ENCODE results near the gene BANF2.

The BANF2 gene

DNA sequence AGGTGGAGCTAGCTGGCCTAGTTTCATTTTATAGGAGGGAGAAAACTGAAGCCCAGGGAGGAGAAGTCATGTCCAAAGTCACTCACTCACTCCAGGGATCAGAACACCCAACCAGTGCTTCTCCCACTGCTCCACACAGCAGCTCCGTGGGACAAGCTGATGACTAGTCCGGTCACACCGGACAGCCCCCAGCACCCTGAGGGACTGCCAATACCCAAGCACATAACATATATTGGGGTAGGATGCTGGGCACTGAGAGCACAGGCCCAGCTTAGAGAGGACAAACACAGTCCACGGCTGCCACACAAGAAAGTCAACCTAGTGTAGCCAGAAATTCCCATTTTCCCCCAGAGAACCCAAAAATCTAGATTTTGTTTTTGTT, 23.4 kb upstream of the BANF2 start:
- TF ChIP-seq ISL1 (CRISPR knock-in tag; IDR thresholded peaks at IDR 0.05) (no peak), CREB5 (CRISPR knock-in tag; IDR thresholded peaks at IDR 0.05; ENCODE audit: low read depth) (no peak), ZFP3 (CRISPR knock-in tag; IDR thresholded peaks at IDR 0.05) (no peak), ZNF70 (CRISPR knock-in tag; IDR thresholded peaks at IDR 0.05) (no peak), POU6F1 (CRISPR knock-in tag; IDR thresholded peaks at IDR 0.05; ENCODE audit: borderline replicate concordance, low read depth) (no peak)
- TF ChIP-seq, protein P1, sequence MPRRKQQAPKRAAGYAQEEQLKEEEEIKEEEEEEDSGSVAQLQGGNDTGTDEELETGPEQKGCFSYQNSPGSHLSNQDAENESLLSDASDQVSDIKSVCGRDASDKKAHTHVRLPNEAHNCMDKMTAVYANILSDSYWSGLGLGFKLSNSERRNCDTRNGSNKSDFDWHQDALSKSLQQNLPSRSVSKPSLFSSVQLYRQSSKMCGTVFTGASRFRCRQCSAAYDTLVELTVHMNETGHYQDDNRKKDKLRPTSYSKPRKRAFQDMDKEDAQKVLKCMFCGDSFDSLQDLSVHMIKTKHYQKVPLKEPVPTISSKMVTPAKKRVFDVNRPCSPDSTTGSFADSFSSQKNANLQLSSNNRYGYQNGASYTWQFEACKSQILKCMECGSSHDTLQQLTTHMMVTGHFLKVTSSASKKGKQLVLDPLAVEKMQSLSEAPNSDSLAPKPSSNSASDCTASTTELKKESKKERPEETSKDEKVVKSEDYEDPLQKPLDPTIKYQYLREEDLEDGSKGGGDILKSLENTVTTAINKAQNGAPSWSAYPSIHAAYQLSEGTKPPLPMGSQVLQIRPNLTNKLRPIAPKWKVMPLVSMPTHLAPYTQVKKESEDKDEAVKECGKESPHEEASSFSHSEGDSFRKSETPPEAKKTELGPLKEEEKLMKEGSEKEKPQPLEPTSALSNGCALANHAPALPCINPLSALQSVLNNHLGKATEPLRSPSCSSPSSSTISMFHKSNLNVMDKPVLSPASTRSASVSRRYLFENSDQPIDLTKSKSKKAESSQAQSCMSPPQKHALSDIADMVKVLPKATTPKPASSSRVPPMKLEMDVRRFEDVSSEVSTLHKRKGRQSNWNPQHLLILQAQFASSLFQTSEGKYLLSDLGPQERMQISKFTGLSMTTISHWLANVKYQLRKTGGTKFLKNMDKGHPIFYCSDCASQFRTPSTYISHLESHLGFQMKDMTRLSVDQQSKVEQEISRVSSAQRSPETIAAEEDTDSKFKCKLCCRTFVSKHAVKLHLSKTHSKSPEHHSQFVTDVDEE (CRISPR knock-in tag; IDR thresholded peaks at IDR 0.05): no peak
- TF ChIP-seq, protein P2, sequence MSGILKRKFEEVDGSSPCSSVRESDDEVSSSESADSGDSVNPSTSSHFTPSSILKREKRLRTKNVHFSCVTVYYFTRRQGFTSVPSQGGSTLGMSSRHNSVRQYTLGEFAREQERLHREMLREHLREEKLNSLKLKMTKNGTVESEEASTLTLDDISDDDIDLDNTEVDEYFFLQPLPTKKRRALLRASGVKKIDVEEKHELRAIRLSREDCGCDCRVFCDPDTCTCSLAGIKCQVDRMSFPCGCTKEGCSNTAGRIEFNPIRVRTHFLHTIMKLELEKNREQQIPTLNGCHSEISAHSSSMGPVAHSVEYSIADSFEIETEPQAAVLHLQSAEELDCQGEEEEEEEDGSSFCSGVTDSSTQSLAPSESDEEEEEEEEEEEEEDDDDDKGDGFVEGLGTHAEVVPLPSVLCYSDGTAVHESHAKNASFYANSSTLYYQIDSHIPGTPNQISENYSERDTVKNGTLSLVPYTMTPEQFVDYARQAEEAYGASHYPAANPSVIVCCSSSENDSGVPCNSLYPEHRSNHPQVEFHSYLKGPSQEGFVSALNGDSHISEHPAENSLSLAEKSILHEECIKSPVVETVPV (CRISPR knock-in tag; IDR thresholded peaks at IDR 0.05): no peak
- ATAC-seq: no peak

- TF ChIP-seq PPARA (CRISPR knock-in tag; IDR thresholded peaks at IDR 0.05; ENCODE audit: borderline replicate concordance) (no peak), RARB (CRISPR knock-in tag; IDR thresholded peaks at IDR 0.05) (no peak), TCF4 (CRISPR knock-in tag; IDR thresholded peaks at IDR 0.05; ENCODE audit: borderline replicate concordance) (no peak), ZFP30 (CRISPR knock-in tag; IDR thresholded peaks at IDR 0.05) (no peak), ZFP3 (CRISPR knock-in tag; IDR thresholded peaks at IDR 0.05) (no peak), POU6F1 (CRISPR knock-in tag; IDR thresholded peaks at IDR 0.05; ENCODE audit: borderline replicate concordance, low read depth) (no peak), GLIS3 (CRISPR knock-in tag; IDR thresholded peaks at IDR 0.05) (no peak)
- TF ChIP-seq, protein P2 (CRISPR knock-in tag; IDR thresholded peaks at IDR 0.05): no peak
- TF ChIP-seq, protein P3, sequence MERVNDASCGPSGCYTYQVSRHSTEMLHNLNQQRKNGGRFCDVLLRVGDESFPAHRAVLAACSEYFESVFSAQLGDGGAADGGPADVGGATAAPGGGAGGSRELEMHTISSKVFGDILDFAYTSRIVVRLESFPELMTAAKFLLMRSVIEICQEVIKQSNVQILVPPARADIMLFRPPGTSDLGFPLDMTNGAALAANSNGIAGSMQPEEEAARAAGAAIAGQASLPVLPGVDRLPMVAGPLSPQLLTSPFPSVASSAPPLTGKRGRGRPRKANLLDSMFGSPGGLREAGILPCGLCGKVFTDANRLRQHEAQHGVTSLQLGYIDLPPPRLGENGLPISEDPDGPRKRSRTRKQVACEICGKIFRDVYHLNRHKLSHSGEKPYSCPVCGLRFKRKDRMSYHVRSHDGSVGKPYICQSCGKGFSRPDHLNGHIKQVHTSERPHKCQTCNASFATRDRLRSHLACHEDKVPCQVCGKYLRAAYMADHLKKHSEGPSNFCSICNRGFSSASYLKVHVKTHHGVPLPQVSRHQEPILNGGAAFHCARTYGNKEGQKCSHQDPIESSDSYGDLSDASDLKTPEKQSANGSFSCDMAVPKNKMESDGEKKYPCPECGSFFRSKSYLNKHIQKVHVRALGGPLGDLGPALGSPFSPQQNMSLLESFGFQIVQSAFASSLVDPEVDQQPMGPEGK (CRISPR knock-in tag; IDR thresholded peaks at IDR 0.05; ENCODE audit: borderline replicate concordance): no peak
- ATAC-seq: no peak
These were observed 22.8 kb upstream of the BANF2 start for GRCh38 chr20:17676942-17677341.

DNA sequence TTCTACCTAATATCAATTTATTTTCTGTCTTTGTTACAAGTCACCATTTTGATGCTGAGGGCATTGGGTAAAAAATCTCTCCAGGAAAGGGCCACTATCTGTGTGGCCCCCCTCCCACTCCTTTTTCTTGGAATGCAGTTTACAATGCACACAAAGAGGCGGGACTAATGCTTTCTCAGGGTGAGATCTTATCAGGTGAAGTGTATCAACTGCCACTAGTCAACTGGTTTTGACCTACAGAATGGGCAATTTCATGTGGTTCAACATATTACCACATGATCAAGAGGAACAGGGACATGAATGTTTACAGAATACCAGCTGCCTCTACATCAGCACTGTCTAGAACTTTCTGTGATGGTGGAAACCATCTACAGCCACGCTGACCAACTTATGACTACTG, 21.5 kb upstream of the BANF2 start:
- TF ChIP-seq OSR1 (CRISPR knock-in tag; IDR thresholded peaks at IDR 0.05): no peak
- TF ChIP-seq ZNF8 (CRISPR knock-in tag; IDR thresholded peaks at IDR 0.05): no peak

More for the DNA sequence above, 21.5 kb upstream of the BANF2 start:
- no peak for ATAC-seq
